ENCODE measurements around the gene KCNQ4.

DNA sequence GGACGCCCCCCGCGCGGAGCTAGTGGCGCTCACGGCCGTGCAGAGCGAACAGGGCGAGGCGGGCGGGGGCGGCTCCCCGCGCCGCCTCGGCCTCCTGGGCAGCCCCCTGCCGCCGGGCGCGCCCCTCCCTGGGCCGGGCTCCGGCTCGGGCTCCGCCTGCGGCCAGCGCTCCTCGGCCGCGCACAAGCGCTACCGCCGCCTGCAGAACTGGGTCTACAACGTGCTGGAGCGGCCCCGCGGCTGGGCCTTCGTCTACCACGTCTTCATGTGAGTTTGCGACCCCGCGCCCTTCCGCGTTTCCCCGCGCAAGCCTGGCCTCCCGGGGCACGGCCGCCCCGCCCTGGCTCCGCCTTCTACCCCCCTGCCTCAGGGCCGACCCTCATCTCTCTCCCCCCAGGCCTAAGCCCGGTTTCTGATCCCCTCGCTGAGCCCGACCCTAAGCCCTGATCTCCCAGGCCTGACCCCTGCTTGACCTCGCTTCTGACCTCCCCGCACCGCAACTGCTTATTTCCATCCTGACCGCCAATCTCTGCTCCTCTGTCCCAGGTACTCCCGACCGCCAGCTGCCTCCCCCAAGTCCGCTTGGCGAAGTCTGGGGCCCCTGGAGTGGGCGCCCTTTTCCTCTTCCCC, 669 bp downstream of the KCNQ4 start:
- TF ChIP-seq, protein P1, sequence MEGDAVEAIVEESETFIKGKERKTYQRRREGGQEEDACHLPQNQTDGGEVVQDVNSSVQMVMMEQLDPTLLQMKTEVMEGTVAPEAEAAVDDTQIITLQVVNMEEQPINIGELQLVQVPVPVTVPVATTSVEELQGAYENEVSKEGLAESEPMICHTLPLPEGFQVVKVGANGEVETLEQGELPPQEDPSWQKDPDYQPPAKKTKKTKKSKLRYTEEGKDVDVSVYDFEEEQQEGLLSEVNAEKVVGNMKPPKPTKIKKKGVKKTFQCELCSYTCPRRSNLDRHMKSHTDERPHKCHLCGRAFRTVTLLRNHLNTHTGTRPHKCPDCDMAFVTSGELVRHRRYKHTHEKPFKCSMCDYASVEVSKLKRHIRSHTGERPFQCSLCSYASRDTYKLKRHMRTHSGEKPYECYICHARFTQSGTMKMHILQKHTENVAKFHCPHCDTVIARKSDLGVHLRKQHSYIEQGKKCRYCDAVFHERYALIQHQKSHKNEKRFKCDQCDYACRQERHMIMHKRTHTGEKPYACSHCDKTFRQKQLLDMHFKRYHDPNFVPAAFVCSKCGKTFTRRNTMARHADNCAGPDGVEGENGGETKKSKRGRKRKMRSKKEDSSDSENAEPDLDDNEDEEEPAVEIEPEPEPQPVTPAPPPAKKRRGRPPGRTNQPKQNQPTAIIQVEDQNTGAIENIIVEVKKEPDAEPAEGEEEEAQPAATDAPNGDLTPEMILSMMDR (conservative IDR thresholded peaks at IDR 0.05) = no peak
- TF ChIP-seq EZH2 (IDR thresholded peaks at IDR 0.05; ENCODE audit: low read depth) = no peak

All from PC-9 (cell line).